Natural killer cell (primary cell): ENCODE measurements around the gene CILP2. TPM values are rescaled to one million over a fixed set of nuclear protein-coding genes. Genes with fewer than 3 reads are reported as not detected.

ENCODE experiments used
- ATAC-seq, 3 donors: fragments of 150-1000 bp in 2 of 3; fragments of 200-7000 bp in 1 of 3; cut with Tn5 transposase; 1 replicate in 1 of 3; 2 replicates in 2 of 3; pipeline ENCODE4 v1.10.0; 2021; ENCODE audit warnings: mild to moderate bottlenecking in 2 of 3, moderate library complexity in 2 of 3
- DNase-seq, 2 donors: peaks; one replicate each; pipeline versions ENCODE4 v3.0.0 to v3.0.0-alpha.2; 2013 to 2021; ENCODE audit warnings: mixed read lengths in 1 of 2
- H3K27ac ChIP-seq: one replicate; pipeline ENCODE4 v1.5.1; 2013; ENCODE audit warnings: mild to moderate bottlenecking, low read length
- H3K27me3 ChIP-seq: one replicate; pipeline ENCODE4 v1.6.1; 2013; ENCODE audit warnings: low read length; ENCODE audit not compliant: control insufficient read depth, insufficient read depth
- H3K36me3 ChIP-seq: one replicate; pipeline ENCODE4 v1.6.1; 2013; ENCODE audit warnings: low read length; ENCODE audit not compliant: control insufficient read depth, insufficient read depth
- H3K4me1 ChIP-seq: one replicate; pipeline ENCODE4 v1.6.1; 2013; ENCODE audit warnings: low read length; ENCODE audit not compliant: control insufficient read depth, insufficient read depth
- H3K4me3 ChIP-seq: one replicate; pipeline ENCODE4 v1.5.1; 2013; ENCODE audit warnings: low read length
- H3K9me3 ChIP-seq: one replicate; pipeline ENCODE4 v1.6.1; 2013; ENCODE audit warnings: low read length; ENCODE audit not compliant: control insufficient read depth, insufficient read depth
- H3K27ac Mint-ChIP-seq, 2 donors: one replicate each; pipeline ENCODE4 v1.8.0; 2022; ENCODE audit warnings: mild to moderate bottlenecking in 2 of 2, mixed read lengths in 2 of 2, moderate library complexity in 1 of 2
- H3K27me3 Mint-ChIP-seq, 2 donors: one replicate each; pipeline ENCODE4 v1.8.0; 2022; ENCODE audit warnings: low read depth in 2 of 2, mixed read lengths in 2 of 2
- H3K36me3 Mint-ChIP-seq: one replicate; pipeline ENCODE4 v1.8.0; 2022; ENCODE audit warnings: mixed read lengths
- H3K4me1 Mint-ChIP-seq, 2 donors: one replicate each; pipeline ENCODE4 v1.8.0; 2022; ENCODE audit warnings: mixed read lengths in 2 of 2
- H3K4me3 Mint-ChIP-seq: one replicate; pipeline ENCODE4 v1.8.0; 2022; ENCODE audit warnings: mild to moderate bottlenecking, moderate library complexity, mixed read lengths
- H3K9me3 Mint-ChIP-seq, 2 donors: one replicate each; pipeline ENCODE4 v1.8.0; 2022; ENCODE audit warnings: mixed read lengths in 2 of 2
- CTCF ChIP-seq: fragments of 200-600 bp; IDR thresholded peaks from one replicate; pipeline ENCODE4 v1.8.0; 2022; ENCODE audit warnings: antibody characterized with exemption
- WGBS: methylation state at CpG from one replicate; pipeline ENCODE4 v1.1.7; 2013; ENCODE audit warnings: missing lambda C conversion rate; ENCODE audit not compliant: insufficient coverage; 5-methylcytosine and 5-hydroxymethylcytosine counted together
- intact Hi-C: fragments of 100-400 bp; cut with micrococcal nuclease; formaldehyde crosslinking; loops from one replicate; pipeline ENCODE4 v1.14.2; 2022
- total RNA-seq, 4 donors: library from RNA; stranded (reverse); fragments of 120-200 nt in 1 of 4; gene quantifications; one replicate each; pipeline versions ENCODE4 v1.2.3 to v1.2.4, GENCODE V29; 2013 to 2022

CILP2 gene
- total RNA-seq, 3 donors from 2014 or later (not counting 1 experiment from before 2014, with no cell fraction given), result 0.05 to 0.20 (median 0.11) TPM

- TF ChIP-seq CTCF, result no peak
- Histone ChIP-seq H3K4me1 (peaks cover 32% of the 10 kb centered on the region), H3K4me3 (no peak overlapping the region), H3K27ac (no peak overlapping the region), H3K27me3 (no peaks in the 10 kb centered on the region), H3K36me3 (no peaks in the 10 kb centered on the region), H3K9me3 (no peaks in the 10 kb centered on the region)
- Mint-ChIP-seq H3K36me3 (no peaks in the 10 kb centered on the region), H3K9me3 (no peaks in the 10 kb centered on the region), H3K4me1 (peaks cover 0 to 16% of the 10 kb centered on the region in 2 donors), H3K4me3 (peak overlapping the region; percentile 17), H3K27ac (peak overlapping the region; percentile 56 to 79), H3K27me3 (no peaks in the 10 kb centered on the region)
- ATAC-seq, result no peak
- 93% methylated on average over 2 of the region's 2 CpGs for WGBS
- DNase-seq, result no peak
- intact Hi-C loops, result no loop called here
Observed at GRCh38 chr19:19588546-19588945, 50.5 kb downstream of the CILP2 start.

- no peak for TF ChIP-seq CTCF
- Mint-ChIP-seq H3K4me1 (peaks cover 0 to 16% of the 10 kb centered on the region in 2 donors), H3K27me3 (no peaks in the 10 kb centered on the region), H3K4me3 (no peak overlapping the region), H3K36me3 (no peaks in the 10 kb centered on the region), H3K27ac (peak overlapping the region; percentile 56 to 79), H3K9me3 (no peaks in the 10 kb centered on the region)
- Histone ChIP-seq H3K36me3 (no peaks in the 10 kb centered on the region), H3K4me3 (no peak overlapping the region), H3K9me3 (no peaks in the 10 kb centered on the region), H3K4me1 (peaks cover 32% of the 10 kb centered on the region), H3K27me3 (no peaks in the 10 kb centered on the region), H3K27ac (peak overlapping the region; percentile 80)
- DNase-seq (peak; percentile 40 to 87), ATAC-seq (peak; percentile 84 to 90 (median 89))
- intact Hi-C loops, result loop anchor here (2.0 kb wide), 1 partner anchor 52 kb away; the partner anchor contains the start of gene GMIP
- WGBS, result 76% methylated on average over 13 of the region's 13 CpGs
Observed at GRCh38 chr19:19591133-19591825, 53.2 kb downstream of the CILP2 start.

DNA sequence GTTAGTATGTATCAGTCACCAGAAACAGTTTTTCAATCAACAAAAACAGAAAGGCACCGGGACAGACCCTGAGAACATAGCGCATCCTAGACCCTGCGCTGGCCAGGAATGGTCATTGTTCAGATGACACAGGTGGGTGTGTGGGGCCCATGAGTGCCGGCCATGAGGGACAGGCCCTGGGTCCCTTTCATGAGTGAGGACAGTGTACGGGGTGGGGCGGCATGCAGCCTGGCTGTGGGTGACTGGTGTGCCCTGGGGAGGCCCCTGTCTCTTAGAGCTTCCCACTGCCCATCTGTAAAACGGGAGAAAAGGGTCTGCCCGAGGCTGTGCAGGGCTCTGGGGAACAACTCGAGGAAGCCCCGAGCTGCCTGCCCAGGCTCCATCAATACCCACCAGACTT lies 54.6 kb downstream of the CILP2 start:
- ATAC-seq (no peak), DNase-seq (no peak)
- H3K36me3 Mint-ChIP-seq, result no peaks in the 10 kb centered on the region
- Histone ChIP-seq H3K27ac (no peak overlapping the region), H3K27me3 (no peaks in the 10 kb centered on the region), H3K4me1 (peaks cover 41% of the 10 kb centered on the region), H3K4me3 (no peak overlapping the region), H3K36me3 (no peaks in the 10 kb centered on the region), H3K9me3 (no peaks in the 10 kb centered on the region)
- peaks cover 3 to 19% of the 10 kb centered on the region in 2 donors for H3K4me1 Mint-ChIP-seq
- H3K27me3 Mint-ChIP-seq, result no peaks in the 10 kb centered on the region
- H3K4me3 Mint-ChIP-seq, result no peak overlapping the region
- intact Hi-C loops, result no loop called here
- no peak for TF ChIP-seq CTCF
- no peak overlapping the region for H3K27ac Mint-ChIP-seq
- no peaks in the 10 kb centered on the region for H3K9me3 Mint-ChIP-seq
- 96% methylated on average over 8 of the region's 10 CpGs for WGBS

DNA sequence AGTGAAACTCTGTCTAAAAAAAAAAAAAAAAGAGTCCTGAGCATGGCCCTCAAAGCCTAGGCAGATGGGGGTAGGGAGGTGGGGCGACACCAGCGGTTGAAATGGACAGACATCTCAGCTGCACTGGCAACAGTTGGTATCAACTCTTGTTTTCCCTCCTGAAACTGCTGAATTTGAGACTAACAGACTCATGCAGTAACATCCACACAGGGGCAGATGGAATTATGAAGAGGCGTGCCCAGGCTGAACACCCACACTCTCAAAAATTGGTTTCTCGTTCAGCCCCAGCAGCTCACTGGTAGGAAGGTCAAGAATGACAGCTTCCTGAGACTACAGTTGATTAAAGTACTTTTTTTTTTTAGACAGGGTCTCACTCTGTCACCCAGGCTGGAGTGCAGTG lies 56.3 kb downstream of the CILP2 start:
- no peak overlapping the region for H3K4me3 Mint-ChIP-seq
- no peak for DNase-seq
- ATAC-seq, result no peak
- intact Hi-C loops, result no loop called here
- WGBS, result 79% methylated on average over 4 of the region's 4 CpGs
- H3K36me3 Mint-ChIP-seq, result no peaks in the 10 kb centered on the region
- no peaks in the 10 kb centered on the region for H3K9me3 Mint-ChIP-seq
- H3K4me3 ChIP-seq, result no peak overlapping the region
- no peaks in the 10 kb centered on the region for H3K27me3 ChIP-seq
- H3K27me3 Mint-ChIP-seq, result no peaks in the 10 kb centered on the region
- H3K27ac ChIP-seq, result no peak overlapping the region
- peaks cover 42% of the 10 kb centered on the region for H3K4me1 ChIP-seq
- no peaks in the 10 kb centered on the region for H3K9me3 ChIP-seq
- H3K27ac Mint-ChIP-seq, result no peak overlapping the region
- no peaks in the 10 kb centered on the region for H3K36me3 ChIP-seq
- no peak for TF ChIP-seq CTCF
- peaks cover 7 to 26% of the 10 kb centered on the region in 2 donors for H3K4me1 Mint-ChIP-seq
